ENCODE results near the gene DYNC1I1. TPM values are rescaled to one million over a fixed set of nuclear protein-coding genes. Genes with fewer than 3 reads are reported as not detected.

Gene DYNC1I1
- total RNA-seq, 1 experiment from 2014 or later, result 1.4 TPM

DNA sequence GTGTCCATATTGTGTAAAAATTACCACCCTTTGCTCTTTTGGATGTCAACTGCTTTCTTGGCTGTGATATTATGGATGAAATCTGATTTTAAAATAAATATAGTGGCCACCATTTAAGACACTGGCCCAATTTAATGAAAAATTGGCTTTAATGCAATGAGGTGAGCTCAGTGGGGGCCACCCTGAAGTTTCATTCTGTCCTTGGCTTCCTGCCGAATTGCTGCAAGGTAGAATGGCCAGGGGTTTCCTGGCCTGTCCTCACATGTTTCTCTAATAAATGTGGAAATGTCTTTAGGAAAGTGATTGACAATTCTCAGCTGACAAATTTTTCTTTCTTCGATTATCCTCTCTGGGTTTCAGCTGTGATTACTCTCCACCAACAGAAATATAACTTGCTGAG lies 36.0 kb downstream of the DYNC1I1 start:
- Histone ChIP-seq H3K36me3 (replicated peaks; ENCODE audit: control insufficient read depth, insufficient read depth, low read length) (no peaks in the 10 kb centered on the region), H3K27me3 (ENCODE audit: control insufficient read depth, insufficient read depth, low read length) (no peaks in the 10 kb centered on the region), H3K4me3 (ENCODE audit: insufficient read depth, low read depth, low read length) (no peak overlapping the region)
- DNase-seq, result no peak

DNA sequence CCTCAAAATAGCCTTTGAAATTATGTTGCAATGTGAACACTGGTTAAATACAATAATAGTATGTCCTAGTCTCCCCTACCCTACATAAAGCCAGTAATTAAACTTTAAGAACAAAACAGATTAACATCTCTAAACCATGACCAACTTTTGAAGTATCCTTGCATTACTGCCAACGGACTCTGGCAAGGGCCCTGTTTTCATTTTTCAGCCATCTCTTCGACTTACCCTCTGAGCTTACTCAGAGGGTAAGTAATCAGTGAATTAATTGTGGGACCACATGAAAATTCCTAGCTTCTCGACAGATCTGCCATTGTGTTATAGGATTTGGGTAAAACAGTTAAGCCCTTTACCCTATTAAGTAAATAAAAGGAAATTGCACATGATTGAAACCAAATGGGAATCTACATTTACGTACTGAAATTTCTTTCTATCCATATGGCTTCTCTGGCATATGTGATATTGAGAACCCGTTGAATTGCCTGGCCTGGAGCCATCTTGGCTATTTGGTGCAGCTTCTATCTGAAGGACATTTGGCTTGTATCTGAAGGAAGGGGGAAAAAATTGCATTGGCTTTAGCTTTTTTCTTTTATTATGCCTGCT lies 39.6 kb downstream of the DYNC1I1 start:
- no peak overlapping the region for H3K4me3 ChIP-seq (ENCODE audit: insufficient read depth, low read depth, low read length)
- no peaks in the 10 kb centered on the region for H3K27me3 ChIP-seq (ENCODE audit: control insufficient read depth, insufficient read depth, low read length)
- no peaks in the 10 kb centered on the region for H3K36me3 ChIP-seq (replicated peaks; ENCODE audit: control insufficient read depth, insufficient read depth, low read length)
- no peak for DNase-seq

DNA sequence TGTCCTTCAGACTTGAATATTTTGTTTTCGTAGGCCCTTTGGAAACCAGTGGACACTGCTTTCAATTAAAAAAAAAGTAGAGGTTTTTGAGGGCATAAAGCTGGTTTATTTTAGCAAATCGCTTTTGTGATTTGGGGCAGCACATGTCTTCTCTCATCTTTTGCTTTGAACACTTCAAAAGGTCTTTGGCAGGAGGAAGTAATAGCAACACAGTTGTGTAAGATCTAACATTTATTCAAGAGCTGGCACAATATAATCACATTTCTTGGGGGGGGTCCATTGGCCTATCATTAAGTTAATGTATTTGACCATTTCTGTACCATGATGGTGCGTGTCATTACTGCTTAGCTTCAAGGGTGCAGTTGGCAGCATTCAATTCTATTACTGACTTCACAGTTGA lies 42.4 kb downstream of the DYNC1I1 start:
- no peaks in the 10 kb centered on the region for H3K27me3 ChIP-seq (ENCODE audit: control insufficient read depth, insufficient read depth, low read length)
- H3K36me3 ChIP-seq (replicated peaks; ENCODE audit: control insufficient read depth, insufficient read depth, low read length), result no peaks in the 10 kb centered on the region
- no peak overlapping the region for H3K4me3 ChIP-seq (ENCODE audit: insufficient read depth, low read depth, low read length)
- DNase-seq, result no peak

DNA sequence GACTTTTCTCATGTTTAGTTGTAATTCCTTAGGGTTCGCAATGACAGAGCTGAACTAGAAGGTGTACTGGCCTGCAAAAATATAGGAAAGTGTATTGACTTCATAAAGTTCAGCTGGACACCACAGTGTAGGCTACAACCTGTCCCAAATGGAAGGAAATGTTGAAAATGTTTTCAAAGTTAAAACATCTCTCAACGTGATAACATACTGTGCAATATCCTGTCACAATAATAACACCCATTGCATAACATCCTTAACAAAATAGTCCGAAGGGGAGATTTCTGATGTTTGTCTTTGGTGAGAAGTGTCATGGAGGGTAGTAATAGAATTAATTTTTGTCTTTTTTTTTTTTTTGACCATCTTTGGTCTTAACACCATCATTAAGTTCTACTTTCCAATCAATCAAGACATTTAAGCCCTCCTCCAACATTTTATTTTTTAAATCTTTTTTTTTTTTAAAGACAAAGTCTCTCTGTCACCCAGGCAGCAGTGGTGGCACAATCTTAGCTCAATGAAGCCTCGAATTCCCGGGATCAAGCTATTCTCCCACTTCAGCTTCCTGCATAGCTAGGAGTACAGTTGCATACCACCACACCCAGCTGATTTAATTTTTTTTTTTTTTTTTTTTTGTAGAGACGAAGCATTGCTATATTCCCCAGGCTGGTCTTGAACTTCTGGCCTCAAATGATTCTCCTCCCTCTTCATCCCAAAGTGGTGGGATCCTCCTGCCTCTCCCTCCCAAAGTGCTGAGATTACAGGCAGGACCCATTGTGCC lies 45.7 kb downstream of the DYNC1I1 start:
- no peaks in the 10 kb centered on the region for H3K36me3 ChIP-seq (replicated peaks; ENCODE audit: control insufficient read depth, insufficient read depth, low read length)
- H3K4me3 ChIP-seq (ENCODE audit: insufficient read depth, low read depth, low read length), result no peak overlapping the region
- DNase-seq, result no peak
- no peaks in the 10 kb centered on the region for H3K27me3 ChIP-seq (ENCODE audit: control insufficient read depth, insufficient read depth, low read length)

DNA sequence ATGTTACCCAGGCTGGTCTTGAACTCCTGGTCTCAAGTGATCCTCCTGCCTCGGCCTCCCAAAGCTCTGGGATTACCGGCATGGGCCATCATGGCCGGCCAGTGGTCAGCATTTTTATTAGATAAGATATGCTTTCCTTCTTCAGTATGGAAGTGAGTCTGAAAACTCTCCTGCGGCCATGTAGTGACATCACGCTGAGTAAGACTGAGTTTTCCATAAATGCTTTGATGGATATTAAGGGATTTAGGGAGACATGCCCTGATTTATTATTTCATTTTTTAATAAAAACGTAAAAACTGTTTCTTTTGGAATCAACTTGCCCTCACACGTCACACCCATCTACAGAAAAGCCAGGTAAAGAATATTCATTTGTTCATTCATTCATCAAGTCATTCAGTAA lies 48.4 kb downstream of the DYNC1I1 start:
- no peaks in the 10 kb centered on the region for H3K36me3 ChIP-seq (replicated peaks; ENCODE audit: control insufficient read depth, insufficient read depth, low read length)
- no peaks in the 10 kb centered on the region for H3K27me3 ChIP-seq (ENCODE audit: control insufficient read depth, insufficient read depth, low read length)
- DNase-seq, result no peak
- H3K4me3 ChIP-seq (ENCODE audit: insufficient read depth, low read depth, low read length), result no peak overlapping the region

DNA sequence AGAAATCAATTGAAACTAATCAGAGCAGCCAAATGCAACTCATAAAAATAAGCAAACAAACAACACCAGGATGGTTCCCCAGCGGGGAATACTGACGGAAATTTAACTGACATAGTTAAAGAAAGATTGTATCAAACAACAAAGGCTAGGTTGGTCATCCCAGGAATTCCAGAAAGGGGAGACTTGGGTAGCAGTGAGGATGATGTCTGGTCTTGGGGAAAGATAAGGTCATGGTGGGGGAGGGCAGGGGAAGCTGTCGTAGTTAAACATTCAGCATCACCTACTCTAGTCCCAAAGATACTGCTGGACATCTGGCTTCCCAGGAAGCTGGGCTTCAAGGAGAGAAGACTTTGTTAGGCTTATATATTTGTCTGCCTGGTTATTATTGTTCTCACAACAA lies 50.4 kb downstream of the DYNC1I1 start:
- H3K36me3 ChIP-seq (replicated peaks; ENCODE audit: control insufficient read depth, insufficient read depth, low read length), result no peaks in the 10 kb centered on the region
- no peak for DNase-seq
- no peaks in the 10 kb centered on the region for H3K27me3 ChIP-seq (ENCODE audit: control insufficient read depth, insufficient read depth, low read length)
- H3K4me3 ChIP-seq (ENCODE audit: insufficient read depth, low read depth, low read length), result no peak overlapping the region

DNA sequence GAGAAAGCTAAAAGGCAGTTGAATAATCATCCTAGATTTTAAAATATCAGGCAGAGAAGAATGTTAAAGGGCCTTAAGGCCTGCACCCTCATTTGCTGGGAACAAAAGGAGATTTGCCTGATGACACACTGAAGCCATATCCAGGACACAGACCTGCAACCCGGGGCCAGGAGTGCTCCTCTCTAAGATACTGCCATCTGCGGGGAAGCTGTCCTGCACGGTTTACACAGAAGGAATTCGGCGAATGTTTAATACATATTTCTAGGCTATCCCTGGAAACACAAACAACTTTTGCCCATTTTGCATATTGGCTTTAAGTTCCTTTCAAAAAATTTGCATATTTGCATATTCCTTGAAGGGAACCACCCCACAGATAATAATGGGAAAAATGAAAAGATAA lies 52.3 kb downstream of the DYNC1I1 start:
- no peak for DNase-seq
- no peaks in the 10 kb centered on the region for H3K27me3 ChIP-seq (ENCODE audit: control insufficient read depth, insufficient read depth, low read length)
- H3K4me3 ChIP-seq (ENCODE audit: insufficient read depth, low read depth, low read length), result no peak overlapping the region
- no peaks in the 10 kb centered on the region for H3K36me3 ChIP-seq (replicated peaks; ENCODE audit: control insufficient read depth, insufficient read depth, low read length)

DNA sequence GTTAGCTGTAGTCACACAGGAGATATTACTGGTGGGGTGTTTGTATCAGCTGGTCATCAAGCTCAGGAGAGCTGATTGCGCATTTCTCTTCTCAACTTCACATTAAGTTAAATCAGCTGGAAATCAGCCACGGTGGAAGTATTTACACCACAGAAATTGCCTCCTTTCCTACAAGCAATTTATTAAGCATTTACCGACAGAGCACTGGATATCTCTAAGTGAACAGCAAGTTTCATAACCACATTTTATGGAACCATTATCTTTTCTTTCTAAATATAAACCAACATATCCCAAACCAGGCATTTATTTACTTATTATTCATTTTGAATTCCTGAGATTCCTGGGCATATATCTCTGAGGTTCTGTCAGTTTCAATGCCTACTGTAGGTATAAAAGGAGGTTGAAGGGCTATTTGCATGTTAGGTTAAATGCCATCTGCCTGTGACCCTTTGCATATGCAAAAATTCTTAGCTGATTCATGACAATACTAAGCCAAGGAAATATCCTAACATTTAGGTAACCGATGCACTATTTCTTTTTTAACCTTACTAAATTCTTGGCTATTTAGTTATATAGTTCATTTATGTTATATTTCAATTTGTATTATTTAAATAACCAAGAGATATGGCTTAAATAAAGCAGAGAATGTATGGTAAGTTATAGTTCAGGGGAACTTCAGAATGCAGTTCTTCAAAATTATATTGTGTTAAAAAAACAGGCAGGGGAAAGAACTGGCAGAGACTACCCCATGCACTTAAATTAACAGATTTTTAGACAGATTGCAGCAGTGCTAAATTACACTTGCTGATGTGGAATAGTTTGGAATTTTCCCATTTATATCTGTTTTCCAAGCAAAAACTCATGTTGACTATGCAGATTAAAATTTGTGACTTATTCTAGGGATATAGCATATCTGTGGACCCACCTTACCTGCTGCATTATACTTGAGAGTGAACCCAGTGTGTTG lies 56.8 kb downstream of the DYNC1I1 start:
- Histone ChIP-seq H3K36me3 (replicated peaks; ENCODE audit: control insufficient read depth, insufficient read depth, low read length) (no peaks in the 10 kb centered on the region), H3K4me3 (ENCODE audit: insufficient read depth, low read depth, low read length) (no peak overlapping the region), H3K27me3 (ENCODE audit: control insufficient read depth, insufficient read depth, low read length) (no peaks in the 10 kb centered on the region)
- DNase-seq, result peak; percentile 7

DNA sequence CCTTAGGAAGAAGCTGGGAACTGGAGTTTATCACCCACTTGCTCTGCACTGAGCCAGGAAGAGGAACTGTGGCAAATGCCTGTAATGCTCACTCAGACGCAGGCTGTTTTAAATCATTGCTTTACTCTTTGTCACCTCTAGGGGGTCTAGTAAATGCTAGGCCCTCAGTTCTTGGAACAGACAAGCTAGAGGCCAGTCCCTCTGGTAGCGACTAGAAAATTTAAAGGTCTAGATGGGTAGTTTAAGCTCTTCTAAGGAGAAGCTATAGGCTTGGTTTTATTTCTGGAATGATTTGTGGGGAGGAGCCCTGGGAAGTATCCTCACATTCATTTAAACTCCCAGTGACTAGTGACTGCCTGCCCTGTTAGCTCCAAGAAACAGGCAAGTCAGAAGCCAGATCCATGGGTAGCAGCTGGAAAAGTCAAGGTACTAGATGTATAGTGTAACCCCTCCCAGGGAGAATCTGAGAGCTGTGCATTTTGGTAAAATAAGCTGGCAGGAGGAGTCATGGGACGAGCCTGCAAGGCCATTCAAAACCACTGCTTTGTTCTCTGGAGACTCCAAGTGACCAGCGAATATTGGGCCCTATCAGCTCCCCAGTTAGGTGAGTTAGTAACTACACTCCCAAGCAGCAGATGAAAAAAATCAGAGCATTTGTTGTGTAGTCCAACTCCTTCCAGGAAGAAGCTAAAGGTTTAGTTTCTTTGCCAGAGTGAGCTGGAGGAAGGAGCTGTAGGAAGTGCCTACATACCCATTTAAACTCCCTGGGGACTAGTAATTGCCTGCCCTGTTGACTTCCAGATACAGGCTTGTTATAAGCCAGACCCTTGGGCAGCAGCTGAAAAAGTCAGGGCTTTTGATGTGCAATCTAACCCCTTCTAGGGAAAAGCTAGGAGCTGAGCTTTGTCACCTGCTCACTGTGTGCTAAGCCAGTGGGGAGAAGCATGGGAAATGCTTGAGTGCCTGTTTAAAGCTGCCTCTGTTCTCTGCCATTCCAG lies 68.9 kb downstream of the DYNC1I1 start:
- DNase-seq, result peak; percentile 59
- Histone ChIP-seq H3K36me3 (replicated peaks; ENCODE audit: control insufficient read depth, insufficient read depth, low read length) (no peaks in the 10 kb centered on the region), H3K27me3 (ENCODE audit: control insufficient read depth, insufficient read depth, low read length) (no peaks in the 10 kb centered on the region), H3K4me3 (ENCODE audit: insufficient read depth, low read depth, low read length) (no peak overlapping the region)

DNA sequence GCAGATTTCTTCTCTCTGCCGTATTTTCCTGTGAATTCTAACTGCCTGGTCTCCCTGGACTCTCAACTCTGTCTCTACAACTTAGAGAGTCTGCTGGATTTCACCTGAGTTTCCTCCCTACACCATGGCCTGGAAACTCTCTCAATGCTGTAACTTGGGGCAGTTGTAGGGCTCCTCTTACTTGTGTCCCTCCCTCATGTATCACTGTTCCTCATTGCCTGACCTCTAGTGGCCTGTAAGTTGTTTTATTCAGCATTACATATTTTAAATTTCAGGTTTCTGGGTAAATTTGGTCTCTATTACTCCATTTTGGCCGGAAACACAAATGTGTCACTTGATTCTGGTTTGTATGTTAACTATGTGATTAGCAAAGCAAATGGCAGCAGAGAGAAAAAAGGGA lies 70.9 kb downstream of the DYNC1I1 start:
- Histone ChIP-seq H3K36me3 (replicated peaks; ENCODE audit: control insufficient read depth, insufficient read depth, low read length) (no peaks in the 10 kb centered on the region), H3K27me3 (ENCODE audit: control insufficient read depth, insufficient read depth, low read length) (no peaks in the 10 kb centered on the region), H3K4me3 (ENCODE audit: insufficient read depth, low read depth, low read length) (no peak overlapping the region)
- DNase-seq, result peak; percentile 23

DNA sequence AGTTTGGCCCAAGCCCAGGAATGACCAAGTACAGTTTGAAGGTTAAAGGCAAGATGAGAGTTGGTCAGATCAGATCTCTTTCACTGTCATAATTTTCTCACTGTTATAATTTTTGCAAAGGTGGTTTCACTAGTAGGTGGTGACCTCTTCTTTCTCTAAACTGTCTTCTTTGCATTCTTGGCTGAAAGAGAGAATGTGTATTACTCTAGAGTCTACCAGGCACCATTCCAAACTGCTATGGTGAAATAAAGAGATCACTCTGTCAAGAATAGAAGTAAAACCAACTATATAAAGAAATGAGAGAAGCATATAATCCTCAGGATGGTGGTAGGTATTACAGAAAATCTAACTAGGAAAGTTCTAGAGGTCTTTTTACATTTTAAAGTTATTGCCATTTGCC lies 72.7 kb downstream of the DYNC1I1 start:
- no peaks in the 10 kb centered on the region for H3K36me3 ChIP-seq (replicated peaks; ENCODE audit: control insufficient read depth, insufficient read depth, low read length)
- H3K4me3 ChIP-seq (ENCODE audit: insufficient read depth, low read depth, low read length), result no peak overlapping the region
- H3K27me3 ChIP-seq (ENCODE audit: control insufficient read depth, insufficient read depth, low read length), result no peaks in the 10 kb centered on the region
- no peak for DNase-seq

DNA sequence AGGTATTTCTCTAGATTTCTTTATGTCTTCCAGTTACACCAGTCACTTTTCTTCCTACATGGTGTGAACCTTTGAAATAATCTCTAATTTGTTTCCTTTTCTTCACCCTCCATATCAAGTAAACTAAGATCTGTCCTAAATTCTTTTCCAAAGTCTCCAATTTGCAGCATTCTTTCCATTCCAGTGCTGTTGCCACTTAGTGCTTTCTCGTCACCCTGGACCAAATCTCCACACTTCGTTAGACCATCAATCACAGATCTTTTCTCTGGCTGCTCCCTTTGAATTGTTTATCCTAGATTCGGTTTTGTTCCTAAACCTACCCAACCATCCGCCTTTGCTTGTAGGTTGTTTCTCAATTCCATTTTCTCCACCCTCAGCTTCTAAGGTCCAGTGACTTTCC lies 74.7 kb downstream of the DYNC1I1 start:
- no peak overlapping the region for H3K4me3 ChIP-seq (ENCODE audit: insufficient read depth, low read depth, low read length)

DNA sequence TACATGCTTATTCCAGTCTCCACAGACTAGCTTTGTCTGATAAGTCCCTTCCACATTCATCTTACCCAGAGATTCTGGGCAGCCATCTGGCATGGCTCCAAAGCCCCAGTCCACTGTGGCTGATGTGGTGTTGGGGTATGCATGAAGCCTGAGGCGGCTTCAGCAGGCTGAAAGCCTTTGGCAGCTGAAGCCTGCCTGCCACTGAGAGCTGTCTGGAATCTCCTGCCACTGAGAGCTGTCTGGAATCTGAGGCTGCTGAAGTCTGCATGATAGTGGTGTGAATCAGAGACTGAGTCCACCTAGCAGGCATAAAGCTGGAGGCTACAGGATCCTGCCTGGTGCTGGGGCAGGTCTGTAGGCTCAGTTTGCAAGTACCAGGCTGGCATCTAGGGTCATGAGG lies 87.1 kb downstream of the DYNC1I1 start:
- DNase-seq, result no peak
- H3K4me3 ChIP-seq (ENCODE audit: insufficient read depth, low read depth, low read length), result no peak overlapping the region
- H3K36me3 ChIP-seq (replicated peaks; ENCODE audit: control insufficient read depth, insufficient read depth, low read length), result no peaks in the 10 kb centered on the region
- H3K27me3 ChIP-seq (ENCODE audit: control insufficient read depth, insufficient read depth, low read length), result no peaks in the 10 kb centered on the region

More for the DNA sequence above, 74.7 kb downstream of the DYNC1I1 start:
- no peaks in the 10 kb centered on the region for H3K36me3 ChIP-seq (replicated peaks; ENCODE audit: control insufficient read depth, insufficient read depth, low read length)
- no peak for DNase-seq
- no peaks in the 10 kb centered on the region for H3K27me3 ChIP-seq (ENCODE audit: control insufficient read depth, insufficient read depth, low read length)

DNA sequence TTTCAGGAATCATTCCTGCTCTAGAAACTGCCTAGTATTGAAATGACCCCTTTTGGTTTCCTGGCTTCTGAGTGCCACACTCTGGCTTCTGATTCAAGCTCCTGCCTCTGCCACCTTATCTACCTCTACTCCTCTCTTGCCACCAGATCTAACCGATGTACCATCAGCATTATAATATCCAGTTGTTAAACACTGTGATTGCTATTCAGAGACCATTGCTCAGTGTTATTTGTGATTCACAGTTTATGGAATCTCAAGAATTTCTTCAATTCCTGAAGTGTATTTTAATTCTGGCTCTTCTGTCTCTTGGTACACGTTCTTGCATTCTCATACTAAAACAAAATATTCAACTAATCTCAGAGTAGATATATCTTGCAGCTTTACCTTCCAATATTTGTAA lies 88.7 kb downstream of the DYNC1I1 start:
- no peak for DNase-seq
- H3K36me3 ChIP-seq (replicated peaks; ENCODE audit: control insufficient read depth, insufficient read depth, low read length), result no peaks in the 10 kb centered on the region
- no peaks in the 10 kb centered on the region for H3K27me3 ChIP-seq (ENCODE audit: control insufficient read depth, insufficient read depth, low read length)
- H3K4me3 ChIP-seq (ENCODE audit: insufficient read depth, low read depth, low read length), result no peak overlapping the region
